GM19035 (cell line): ENCODE measurements around the gene KIAA1755.

Experiments
- ATAC-seq: cut with Tn5 transposase; IDR thresholded peaks from one replicate; pipeline ENCODE4 v1.9.1; 2021; ENCODE audit not compliant: unreplicated experiment

Gene KIAA1755

DNA sequence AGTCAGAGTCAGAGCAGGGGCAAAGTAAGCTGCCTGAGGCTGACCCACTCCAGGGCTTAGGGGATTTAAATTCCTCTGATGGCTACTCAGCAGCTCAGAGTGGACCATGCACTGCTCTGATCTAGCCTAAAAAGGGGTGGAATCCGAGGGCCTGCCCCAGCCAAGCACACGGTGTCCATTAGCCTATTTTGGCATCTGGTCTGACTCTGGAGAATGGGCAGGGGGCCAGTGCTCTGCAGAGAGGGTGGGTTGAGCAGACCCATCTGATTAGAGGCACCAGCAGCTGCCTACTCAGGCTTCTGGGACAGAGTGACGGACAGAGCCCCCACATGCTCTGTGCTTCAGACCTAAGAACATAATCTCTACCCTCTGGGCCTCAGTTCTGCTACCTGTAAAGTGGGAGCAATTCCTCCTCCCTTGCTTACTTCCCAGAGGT lies 69.6 kb downstream of the KIAA1755 start:
- no peak for ATAC-seq

DNA sequence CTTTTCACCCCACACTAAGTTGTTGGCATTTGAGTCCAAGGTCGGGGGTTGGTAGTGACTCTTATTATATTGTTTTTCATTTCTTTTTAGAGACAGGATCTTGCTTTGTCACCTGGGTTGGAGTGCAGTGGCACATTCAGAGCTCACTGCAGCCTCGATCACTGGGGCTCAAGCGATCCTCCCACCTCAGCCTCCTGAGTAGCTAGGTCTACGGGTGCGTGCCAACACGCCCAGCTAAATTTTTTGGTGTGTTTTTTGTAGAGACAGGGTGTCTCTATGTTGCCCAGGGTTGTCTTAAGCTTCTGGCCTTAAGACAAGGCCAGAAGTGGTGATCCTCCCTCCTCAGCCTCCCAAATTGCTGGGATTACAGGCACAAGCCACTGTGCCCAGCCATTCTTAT lies 70.4 kb downstream of the KIAA1755 start:
- no peak for ATAC-seq

DNA sequence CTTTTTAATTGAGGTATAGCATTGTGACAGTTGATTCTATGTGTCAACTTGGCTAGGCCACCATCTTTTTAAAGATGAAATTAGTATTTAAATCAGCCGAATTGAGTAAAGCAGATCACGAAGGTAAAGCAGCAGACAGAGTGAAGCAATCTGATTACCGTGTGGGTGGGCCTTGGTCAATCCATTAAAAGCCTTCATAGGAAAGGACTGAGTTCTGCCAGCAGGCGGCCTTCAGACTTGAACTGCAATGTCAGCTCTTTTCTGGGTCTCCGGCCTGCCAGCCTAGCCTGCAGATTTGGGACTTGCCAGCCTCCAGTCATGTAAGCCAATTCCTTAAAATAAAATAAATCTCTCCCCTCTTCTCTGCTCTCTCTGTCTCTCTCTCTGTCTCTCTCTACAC lies 73.0 kb downstream of the KIAA1755 start:
- no peak for ATAC-seq

DNA sequence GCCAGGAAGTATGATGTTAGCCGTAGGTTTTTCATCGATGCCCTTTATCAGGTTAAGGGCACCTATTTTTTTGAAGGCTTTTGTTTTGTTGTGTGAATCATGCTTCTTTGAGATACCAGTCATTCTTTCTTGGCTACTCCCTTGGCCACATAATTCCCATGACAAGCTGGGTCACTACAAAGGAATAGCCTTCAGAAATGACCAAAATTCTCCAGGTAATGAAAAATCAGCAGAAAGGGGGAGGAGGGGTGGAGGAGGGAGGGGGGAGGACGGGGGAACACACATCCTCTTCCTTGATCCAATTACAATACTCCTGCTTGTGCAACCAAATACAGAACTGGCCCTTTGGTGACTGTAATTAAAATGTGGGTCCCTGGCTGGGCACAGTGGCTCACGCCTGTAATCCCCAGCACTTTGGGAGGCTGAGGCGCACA lies 73.7 kb downstream of the KIAA1755 start:
- ATAC-seq, result no peak

DNA sequence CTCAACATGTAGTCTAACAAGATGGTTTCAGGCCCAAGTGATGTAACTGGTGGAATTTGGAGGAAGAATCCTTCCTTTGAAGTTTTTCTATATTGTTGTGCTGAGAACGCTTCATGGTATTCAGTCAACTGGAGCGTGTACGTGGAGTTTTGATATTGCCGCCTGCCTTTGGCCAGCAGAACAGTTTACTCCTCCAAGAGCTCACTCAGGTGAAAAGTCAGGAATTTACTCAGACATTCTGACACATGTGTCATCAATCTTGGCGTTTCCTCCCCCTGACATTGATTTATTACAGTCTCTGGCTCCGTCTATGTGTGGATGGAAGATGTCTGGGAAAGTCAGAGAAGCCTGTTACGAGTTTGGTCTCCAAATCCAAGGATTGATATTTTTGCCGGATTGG lies 76.4 kb downstream of the KIAA1755 start:
- ATAC-seq, result no peak

DNA sequence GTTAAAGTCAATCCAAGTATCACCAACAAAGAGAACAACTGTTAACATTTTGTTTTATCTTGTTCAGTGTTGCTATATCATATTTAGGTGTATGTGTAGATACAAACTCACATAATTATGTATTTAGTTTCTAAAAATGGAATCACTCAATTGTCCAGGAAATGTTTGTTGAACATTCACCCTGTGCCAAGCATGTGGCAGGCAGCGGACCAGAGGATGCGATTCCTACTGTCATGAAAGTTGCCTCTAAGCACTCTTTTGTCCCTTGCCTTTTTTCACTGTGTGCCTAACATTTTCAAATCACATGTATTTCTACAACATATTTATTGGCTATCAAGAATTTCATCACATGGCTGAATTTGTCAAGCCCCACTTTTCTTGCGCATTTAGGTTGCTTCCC lies 78.6 kb downstream of the KIAA1755 start:
- ATAC-seq, result no peak

DNA sequence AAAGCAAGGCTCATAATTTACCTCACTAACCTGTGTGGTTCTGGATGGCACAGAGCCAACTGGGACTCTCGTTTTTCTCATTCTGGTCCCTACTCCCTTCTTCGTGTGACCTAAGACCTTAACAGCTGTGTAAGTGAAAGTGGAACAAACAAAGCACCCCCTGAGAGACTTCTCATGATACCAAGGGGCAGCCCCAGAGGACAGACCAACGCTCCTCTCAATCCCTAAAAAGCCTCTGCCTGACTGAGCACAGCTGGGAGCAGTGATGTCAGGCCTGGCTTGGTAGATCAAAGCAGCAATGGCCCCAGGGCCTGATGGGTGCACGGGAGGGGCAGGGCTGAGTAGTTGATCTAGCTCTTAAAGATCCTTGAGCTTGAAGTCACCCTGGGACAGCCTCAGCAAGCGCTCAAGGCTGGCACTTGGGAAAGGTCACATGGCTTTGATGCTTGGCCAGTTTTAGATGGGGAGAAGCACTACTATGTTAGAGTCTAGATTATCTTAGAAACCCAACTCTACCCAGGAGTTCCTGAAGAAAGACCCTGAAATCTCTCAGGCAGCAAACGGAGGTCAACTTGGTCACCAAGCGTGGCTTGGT lies 79.2 kb downstream of the KIAA1755 start:
- no peak for ATAC-seq

DNA sequence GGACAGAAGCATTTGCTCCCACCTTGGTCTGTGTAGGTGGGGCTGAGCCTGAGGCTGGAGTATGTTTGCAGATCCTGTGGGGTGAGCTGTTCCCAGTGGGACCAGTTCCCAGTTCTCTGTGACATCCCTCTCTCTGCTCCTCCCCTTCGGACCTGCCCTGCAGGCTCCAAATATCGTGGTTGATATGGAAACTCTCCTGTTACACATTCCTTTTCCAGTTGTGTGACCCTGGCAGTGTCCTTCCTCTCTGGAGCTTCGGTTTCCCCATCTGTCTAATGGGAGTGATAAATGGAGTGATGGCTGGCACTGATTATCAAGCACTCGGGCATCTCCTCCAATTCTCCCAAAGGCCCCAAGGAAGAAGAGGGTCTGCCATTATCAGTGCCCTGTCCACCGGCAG lies 79.8 kb downstream of the KIAA1755 start:
- ATAC-seq, result no peak

DNA sequence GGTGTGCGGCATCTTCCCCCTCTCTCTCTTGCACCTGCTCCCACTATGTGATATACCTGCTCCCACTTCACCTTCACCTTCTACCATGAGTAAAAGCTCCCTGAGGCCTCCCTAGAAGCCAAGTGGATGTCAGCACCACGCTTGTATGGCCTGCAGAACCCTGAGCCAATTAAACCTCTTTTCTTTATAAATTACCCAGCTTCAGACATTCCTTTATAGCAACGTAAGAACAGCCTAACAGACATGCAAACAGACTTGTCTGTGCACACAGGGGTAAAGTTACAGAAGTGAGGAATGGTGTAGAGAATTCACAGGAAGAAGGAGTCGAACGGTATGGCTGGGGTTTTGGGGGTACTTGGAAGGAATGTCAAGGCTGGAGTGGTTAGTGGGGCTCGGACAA lies 80.7 kb downstream of the KIAA1755 start:
- ATAC-seq, result no peak

DNA sequence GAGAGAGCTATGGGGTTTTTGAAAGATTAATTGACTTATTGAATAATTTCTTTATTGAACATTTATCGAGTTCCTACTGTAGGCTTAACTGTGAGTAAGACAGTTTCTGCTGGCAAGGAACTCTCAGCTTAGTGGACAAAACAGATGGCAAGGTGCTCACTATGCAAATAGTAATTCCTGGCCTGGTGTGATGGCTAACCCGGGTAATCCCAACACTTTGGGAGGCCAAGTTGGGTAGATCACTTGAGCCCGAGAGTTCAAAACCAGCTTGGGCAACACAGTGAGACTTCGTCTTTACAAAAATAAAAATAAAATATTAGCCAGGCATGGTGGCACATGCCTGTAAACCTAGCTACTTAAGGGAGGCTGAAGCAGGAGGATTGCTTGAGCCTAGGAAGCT lies 82.0 kb downstream of the KIAA1755 start:
- no peak for ATAC-seq

DNA sequence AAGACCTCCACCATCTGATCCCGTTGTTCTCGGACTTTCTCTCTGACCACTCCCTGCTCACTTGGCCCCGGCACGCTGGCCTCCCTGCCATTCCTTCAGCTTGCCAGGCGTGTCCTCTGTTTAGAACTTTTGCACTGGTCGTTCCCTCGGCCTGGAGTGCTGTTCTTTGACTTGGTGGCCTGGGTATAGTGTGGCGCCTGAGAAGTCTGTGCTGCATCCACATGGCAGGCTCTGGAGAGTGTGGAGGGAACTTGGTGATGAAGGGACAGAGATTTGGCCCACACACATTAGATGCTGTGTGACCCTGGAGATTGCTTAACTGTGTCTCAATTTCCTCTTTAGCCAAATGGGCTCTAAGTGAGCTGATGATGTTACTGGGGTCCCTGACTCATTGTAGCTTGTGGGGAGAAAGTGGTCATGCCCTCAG lies 82.5 kb downstream of the KIAA1755 start:
- ATAC-seq, result no peak

DNA sequence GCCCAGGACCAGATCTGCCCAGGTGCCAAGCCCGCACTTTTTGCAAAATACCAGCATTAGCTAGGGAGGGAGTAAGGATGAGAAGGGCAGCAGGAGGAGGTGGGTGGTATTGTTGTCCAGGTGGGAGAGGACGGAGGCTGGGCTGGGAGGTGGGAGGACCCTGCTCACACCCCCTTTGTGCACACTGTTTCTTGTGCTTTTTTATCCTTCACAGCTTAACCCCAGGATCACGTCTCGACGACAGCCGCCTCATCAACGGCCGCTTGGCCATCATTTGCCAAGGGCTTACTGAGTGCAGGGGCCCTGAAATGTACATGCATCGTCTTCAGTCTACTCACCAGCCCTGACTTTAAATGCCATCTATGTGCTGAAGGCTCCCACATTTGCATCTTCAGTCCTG lies 83.3 kb downstream of the KIAA1755 start:
- ATAC-seq, result no peak

DNA sequence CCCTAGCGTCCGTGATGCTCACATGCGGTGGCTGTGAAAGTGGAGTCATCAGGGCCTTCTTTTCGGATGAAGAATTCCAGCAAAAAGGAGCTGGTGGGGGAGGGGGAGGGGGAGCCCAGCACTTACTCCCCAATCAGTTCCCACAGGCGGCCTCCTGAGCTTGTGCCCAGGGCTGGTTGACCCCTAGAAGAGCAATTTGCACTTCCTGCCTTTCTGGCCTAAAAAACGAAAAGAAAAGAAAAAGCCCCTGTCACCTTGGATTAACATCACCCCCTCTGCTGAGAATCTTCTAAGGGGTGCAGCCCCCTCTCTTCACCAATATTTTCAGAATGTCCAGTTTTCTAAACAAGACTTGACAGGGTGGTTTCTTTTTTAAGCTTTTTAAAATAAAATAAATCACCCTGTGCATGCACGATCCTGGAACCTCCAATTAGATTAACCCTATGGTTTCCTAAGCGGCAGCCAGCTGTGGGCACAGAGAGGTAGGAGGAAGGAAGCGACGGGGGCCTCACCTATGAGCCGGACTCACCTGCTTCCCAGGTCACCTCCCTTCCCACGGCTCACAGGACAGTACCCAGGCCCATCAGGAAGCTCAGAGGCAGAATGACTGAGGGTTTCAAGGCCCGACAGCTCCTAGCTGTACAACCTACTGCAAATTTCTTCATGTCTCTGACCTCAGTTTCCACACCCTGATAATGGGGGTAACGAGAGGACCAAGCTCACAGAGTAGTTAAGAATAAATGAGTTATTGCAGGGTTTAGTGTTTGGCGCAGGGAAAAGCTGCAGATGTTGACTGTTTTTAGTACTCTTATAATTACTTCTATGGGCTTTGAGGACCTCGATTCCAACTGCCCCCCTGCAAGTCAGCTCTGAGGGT lies 85.0 kb downstream of the KIAA1755 start:
- no peak for ATAC-seq

DNA sequence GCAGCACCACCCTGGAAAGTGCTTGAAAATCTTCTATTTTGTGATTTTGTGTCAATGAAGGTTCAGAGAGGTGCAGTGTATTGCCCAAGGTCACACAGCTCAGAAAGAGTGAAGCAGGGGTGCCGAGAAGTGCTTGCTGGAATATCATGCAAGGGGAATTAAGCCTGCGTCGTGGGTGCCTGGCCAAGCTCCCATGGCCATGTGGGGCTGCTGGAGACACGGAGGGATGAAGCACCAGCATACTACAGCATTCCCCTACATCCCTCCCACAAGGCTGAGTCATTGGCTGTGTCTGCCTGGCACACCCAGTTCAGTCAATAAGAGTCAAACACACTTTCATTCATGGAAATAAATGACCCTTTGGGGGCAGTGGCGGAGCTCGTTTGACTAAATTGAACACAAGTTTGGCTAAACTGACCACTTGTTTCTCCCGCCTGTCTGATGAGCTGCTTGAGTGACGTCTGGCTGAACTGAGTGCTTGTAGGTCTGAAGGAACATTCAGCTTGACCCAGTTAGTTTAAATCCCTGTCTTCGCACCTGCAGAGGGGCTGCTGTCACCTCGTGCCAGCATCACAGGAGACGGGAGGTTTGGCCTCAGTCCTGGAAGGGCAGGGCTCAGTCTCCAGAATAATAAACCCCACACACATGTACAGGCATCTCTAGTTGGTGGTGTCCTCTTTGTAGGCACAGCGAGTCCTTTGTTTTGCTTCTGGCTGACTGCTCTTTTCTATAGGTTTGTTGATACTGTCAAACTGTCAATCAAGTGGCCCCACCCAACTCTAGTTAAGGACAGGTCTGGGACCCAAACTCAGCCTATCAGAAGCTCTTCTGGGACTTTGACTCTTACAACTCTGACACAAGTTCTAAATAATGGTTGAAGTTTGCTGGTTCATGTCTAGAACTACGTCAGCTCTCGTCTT lies 87.0 kb downstream of the KIAA1755 start:
- no peak for ATAC-seq

DNA sequence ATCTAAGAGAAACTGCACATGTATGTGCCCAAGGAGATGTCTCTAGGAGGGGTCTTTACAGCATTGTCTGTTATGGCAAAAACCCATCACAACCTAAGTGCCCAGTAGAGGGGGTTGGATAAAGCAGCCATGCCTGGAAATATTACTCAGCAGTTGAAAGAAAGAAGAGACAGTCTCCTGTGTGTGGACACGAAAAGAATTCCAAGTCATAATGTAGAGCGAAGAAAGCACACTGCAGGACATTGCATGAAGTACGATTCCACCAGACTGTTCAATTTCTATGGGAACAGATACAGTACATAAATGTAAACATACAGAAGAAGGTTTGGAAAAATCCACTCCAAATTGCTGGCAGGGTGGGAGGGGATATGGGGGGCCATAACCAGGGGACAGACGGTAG lies 88.1 kb downstream of the KIAA1755 start:
- no peak for ATAC-seq

DNA sequence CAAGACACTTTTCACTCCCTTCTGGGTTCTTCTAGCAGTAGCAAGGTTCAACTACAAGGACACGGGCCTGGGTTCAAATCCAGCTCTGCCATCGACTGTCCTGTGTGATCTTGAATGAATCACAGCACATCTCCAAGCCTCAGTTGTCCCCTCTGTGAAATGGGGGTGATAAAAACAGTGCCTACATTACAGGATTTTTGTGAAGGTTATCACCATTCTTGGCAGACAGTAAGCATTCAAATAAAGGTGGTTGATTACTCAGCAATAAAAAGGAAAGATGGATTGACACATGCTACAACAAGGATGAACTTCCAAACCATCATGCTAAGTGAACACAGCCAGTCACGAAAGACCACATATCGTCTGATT lies 88.9 kb downstream of the KIAA1755 start:
- no peak for ATAC-seq

DNA sequence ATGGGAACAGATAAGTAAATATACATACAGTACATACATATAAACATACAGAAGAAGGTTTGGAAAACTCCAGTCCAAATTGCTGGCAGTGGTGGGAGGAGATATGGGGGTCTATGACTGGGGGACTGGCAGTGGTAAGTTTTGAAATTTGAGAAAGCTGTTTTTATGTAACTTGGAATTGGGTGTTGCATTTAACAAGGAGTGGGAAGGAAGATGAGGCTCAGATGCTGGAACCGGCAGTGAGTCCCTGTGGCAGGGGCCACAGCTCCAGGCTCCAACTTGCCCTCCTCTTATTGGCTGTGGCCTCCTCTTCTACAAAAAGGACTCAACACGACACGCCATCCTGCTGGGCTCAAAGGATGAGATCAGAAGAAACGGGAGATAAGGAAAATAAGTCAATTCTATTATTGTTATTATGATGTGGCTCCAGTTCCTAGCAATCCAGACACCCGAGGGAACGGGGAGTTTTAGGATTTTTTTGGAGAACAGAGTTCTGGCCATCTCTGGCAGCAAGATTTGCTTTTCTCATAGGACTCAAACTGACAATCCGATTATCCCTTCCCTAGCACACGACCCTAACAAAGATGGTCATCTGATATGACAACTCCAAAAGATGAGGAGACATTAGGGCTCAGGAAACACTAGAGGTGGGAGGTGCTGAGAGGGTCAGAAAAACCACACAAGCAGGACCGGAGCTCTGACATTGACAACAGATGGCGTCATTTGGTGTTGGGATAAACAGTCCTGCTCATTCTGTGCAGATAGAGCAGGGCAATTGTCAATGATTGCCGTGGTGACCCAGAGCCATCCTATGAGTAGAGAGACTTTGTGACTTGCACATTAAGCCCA lies 89.5 kb downstream of the KIAA1755 start:
- no peak for ATAC-seq

DNA sequence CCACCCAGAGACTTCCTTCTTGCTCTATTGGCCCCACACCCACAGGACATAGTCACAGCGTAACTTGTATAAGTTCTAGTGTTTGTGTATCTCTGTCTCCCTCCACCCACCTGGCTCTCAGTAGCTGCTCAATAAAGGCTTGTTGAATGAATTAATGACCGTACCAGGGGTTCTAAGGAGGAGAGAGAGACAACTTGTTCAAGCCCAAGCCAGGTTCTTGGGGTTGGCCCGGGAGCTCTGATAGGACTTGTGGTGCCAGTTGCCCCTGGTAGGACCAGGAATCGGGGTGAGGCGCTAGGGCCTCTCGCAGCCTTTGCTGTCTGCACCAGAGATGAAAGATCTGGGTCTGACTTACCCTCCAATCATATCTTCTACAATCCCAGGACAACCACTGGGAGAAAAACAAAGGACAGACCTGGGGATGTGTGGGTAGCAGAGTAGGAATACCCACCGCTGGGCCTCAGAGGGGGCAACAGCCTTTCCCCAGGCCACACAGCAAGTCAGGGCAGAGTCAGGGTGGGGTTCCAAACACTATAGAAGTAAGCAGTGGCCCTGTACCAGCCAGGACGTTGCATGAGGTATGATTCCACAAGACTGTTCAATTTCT lies 90.2 kb downstream of the KIAA1755 start:
- ATAC-seq, result no peak

DNA sequence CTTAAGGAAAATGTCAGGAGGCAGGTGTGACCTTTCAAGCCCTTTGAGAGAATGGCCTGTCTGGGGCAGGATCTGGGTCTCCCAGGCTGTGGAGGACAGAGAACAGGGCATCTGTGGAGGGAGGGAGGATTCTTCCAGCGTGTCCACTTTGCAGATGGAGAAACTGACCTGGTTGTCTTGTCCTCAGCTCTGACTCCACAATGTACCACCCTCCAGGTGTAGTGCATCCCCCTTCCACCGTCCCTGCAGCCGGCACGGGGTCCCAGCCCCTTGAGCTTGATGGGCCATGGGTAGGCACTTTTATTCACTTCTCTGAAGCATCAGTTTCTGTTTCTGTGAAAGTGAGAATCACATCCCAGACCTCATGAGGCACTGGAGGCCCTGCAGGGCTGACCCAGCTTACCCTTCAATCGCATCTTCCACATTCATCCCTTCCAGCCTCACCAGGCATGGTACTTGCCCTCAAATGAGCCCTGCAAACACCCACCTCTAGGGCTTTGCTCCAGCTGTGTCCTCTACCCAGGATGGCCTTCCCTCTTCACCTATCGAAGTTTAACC lies 90.8 kb downstream of the KIAA1755 start:
- ATAC-seq, result no peak
